LHCN-M2 (cell line): ENCODE measurements around the gene C6orf15. TPM values are rescaled to one million over a fixed set of nuclear protein-coding genes. Genes with fewer than 3 reads are reported as not detected.
A peak's percentile ranks its signal among the peaks of the same experiment; 100 is the strongest.

ENCODE experiments used
- DNase-seq: peaks from one replicate; pipeline ENCODE4 v3.0.0-alpha.2; 2012; ENCODE audit warnings: low read depth
- polyA plus RNA-seq: library from polyadenylated mRNA; unstranded; fragments of >200 nt; gene quantifications from one replicate; pipeline ENCODE4 v1.2.1, GENCODE V29; 2012; ENCODE audit warnings: missing spikeins
- total RNA-seq: library from RNA; depleted of rRNA; stranded (reverse); fragments of >200 nt; gene quantifications from 2 replicates; pipeline ENCODE4 v1.2.3, GENCODE V29; 2014; rRNA removed

Gene C6orf15
- 0.40 and 0.71 TPM in 2 replicates for total RNA-seq
- 1.5 TPM for polyA plus RNA-seq

DNA sequence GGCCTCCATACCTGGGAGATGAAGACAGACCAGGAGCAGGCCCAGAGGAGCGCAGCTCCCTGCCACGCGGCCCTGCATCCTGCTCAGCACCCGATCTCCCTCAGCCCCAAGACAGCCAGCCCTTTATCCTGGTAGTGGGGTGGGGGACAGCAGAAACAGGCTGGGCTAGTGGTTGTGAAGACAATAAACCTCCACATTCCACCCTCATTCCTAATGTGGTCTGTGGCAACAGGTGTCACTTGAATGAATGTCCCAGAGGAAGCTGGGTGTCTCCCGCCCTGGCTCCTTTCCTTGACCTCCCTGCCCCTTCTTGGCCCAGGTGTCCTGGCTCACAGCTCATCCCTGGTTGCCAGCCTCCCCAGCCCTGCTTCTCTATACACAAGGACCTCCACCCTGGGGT lies at the start of gene C6orf15:
C6orf15 (minus strand) TSS at position 98 of the 400 bp plus-strand sequence; CDS start at position 78, 20 bp downstream.
- DNase-seq = peak; percentile 45

- DNase-seq = no peak
Observed at GRCh38 chr6:31161216-31162126, 49.1 kb upstream of the C6orf15 start.

GRCh38 chr6:31158863-31159855 lies 46.8 kb upstream of the C6orf15 start:
- peak; percentile 19 for DNase-seq

- DNase-seq = peak; percentile 99
Observed at GRCh38 chr6:31158140-31158862, 45.9 kb upstream of the C6orf15 start, which contains the start of gene TCF19. Gene TCF19 (plus strand): TSS chr6:31158589. CDS start chr6:31159470, 881 bp downstream.

- DNase-seq = no peak
Observed at GRCh38 chr6:31157513-31158139, 45.3 kb upstream of the C6orf15 start, which contains the start of gene CCHCR1. Gene CCHCR1 (minus strand): TSS chr6:31157802. CDS start chr6:31157600, 202 bp downstream.

DNA sequence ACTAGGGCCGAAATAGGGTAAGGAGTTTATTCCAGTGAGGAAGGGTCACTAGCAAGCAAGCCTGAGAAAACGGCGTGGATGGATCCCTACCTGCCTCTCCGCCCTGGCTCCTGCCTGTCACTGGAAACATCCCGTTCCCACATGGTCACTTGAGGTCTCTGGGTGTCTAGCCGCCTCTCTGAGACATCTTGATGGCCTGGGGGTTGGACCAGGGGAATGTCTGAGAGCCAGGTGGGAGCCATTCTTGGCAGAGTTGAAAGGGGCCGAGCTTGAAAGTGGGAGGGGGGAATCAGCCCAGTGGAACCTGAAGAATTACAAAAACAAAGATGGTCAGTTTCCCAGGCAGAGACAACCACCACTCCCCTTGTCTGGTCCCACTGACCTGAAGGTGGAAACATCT lies 44.3 kb upstream of the C6orf15 start:
- DNase-seq = no peak

GRCh38 chr6:31154436-31154835 lies 42.1 kb upstream of the C6orf15 start:
- no peak for DNase-seq

DNA sequence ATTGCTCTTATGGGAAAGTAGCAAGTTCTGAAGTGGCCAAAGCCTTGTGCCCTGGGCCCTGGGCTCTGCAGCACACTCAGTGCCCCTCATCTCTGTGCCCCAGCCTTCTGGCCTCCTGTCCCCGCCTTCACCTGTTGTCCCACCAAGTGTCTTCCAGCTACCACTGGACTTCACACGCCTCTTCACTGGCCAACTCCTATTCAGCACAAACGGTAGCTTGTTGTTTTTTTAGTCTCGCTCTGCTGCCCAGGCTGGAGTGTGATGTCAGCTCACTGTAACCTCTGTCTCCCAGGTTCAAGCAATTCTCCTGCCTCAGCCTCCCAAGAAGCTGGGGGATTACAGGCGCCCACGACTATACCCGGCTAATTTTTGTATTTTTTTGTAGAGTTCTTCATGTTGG lies 40.4 kb upstream of the C6orf15 start:
- no peak for DNase-seq

DNA sequence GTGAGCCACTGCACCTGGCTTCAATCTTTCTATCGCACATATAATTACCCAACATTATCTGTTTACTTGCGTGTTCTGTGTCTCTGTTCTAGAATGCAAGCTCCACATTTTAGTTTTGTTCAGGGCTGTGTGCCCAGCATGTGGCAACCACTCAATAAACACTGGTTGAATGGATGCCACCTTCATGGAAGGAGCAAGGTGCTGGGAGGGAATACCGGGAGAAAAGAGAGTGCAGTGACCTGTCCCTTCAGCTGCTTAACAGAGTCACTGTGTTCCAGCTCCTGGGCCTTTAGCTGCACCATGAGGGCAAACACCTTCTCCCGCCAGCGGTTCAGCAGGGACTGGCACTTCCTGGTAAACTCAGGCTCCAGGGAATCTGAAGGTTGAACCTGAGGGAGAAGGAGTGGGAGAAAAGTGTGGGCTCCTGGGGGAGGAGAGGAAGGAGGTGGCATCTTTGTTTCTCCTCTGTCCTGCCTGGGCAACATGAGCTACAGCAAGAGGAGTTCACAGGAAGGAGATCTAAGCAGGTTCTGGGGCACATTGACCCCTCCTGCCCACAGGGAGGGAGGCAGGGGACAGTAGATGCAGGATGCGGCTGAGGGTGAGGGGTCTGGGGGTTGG lies 37.6 kb upstream of the C6orf15 start:
- DNase-seq = no peak

- DNase-seq = no peak
Observed at GRCh38 chr6:31145386-31145785, 33.0 kb upstream of the C6orf15 start.

DNA sequence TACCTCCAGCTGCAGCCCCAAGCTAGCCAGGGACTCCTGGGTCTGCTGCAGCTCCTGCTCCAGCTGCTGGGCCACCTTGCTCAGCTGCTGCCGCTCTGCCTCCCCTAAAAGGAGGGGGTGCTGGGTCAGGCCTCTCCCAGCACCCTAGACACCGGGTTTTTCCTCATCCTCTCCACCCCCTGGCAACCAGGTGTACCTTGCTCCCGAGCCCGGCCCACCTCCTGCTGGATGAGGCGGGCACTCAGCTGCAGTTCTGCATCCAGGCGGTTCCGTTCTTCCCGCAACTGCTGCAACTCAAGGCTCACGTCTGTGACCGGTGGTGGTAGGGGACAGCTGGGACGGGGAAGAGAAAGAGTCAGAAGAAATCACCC lies 32.6 kb upstream of the C6orf15 start:
- DNase-seq = no peak

DNA sequence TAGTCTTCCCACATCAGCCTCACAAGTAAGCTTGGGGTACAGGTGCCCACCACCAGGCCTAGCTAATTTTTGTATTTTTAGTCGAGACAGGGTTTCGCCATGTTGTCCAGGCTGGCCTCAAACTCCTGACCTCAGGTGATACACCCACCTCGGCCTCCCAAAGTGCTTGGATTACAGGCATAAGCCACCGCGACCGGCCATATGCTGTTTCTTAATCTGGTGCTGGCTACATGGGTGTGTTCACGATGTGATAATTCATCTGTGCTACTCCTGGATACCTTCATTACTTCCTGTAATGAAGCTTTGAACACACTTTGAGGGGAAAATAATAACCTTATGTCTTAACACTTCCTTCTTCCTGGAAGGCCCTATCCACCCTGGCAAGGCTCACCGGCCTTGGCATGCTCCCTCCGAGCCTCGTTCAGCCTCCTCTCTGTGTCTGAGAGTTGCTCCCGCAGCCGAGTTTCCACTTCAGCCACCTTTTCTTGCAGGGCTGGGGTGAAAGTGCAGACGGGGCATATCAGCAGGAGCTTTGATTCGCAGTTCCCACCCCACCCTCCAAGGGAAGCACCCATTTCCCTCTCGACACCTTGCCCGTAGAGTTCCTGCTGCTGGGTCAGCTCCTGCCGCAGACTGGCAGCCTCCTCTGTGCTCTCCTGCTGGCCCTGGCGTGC lies 32.1 kb upstream of the C6orf15 start:
- DNase-seq = no peak

GRCh38 chr6:31143148-31143547 lies 30.8 kb upstream of the C6orf15 start:
- DNase-seq = peak; percentile 33

- no peak for DNase-seq
Observed at GRCh38 chr6:31142361-31142761, 30.0 kb upstream of the C6orf15 start.

- no peak for DNase-seq
Observed at GRCh38 chr6:31140643-31141042, 28.3 kb upstream of the C6orf15 start.

DNA sequence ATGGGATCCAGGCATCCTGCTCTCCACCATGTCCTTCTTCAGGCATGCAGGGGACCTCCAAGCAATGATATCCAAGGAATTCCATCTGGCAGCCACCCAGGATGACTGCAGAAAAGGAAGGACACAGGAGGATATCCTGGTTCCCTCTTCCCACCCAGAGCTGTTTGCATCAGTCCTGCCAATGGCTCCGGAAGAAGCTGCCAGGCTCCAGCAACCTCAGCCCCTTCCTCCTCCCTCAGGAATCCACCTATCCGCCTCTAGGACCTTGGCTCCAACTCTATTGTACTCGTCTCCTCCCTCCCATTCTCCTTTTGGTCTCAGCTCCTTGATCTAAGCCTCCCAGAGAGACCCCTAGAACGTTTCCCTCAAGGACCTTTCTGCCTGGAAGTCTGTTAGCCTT lies 27.2 kb upstream of the C6orf15 start:
- DNase-seq = no peak

DNA sequence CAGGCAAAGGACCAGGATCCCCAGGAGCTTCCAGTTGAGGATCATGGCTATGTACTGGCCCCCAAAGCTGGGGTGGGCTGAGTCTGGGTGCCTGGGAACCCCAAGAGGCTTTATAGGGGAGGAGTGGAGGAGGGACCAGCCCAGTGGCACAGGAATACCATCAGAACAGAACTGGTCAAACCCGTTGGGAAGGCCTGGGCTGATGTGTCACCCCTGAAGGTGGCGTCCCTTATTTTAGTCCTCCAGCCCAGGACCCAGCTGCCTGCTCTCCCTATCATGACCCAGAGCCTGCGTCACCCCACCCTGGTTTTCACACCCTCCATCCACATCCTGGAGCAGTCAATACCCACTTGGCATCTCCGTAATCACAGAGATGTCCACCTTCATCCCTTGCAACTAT lies 26.6 kb upstream of the C6orf15 start, which contains the start of gene PSORS1C2:
PSORS1C2 (minus strand) TSS at position 85 of the 400 bp plus-strand sequence; CDS start at position 45, 40 bp downstream.
- no peak for DNase-seq

GRCh38 chr6:31135710-31136109 lies 23.3 kb upstream of the C6orf15 start:
- DNase-seq = no peak

DNA sequence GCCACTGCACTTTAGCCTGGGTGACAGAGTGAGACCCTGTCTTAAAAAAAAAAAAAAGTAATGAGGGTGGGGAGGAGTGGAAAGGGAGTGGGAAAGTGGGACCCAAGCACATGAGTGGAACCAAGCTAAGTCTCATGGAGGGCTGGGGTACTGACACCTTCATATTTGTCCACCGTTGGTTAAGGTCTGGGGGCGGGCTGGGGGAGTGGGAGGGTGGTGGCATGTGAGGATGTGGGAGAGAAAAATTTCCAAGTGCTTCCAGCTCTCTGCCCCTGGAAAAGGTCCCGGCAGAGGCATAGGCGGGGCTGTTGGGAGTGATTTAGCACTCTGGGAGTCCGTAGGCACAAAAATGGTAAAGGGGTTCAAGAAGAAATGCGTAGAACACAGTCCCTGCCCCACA lies 20.4 kb upstream of the C6orf15 start:
- DNase-seq = no peak

GRCh38 chr6:31131595-31131994 lies 19.2 kb upstream of the C6orf15 start:
- DNase-seq = no peak
